ENCODE data around the gene ADH7. TPM values are rescaled to one million over a fixed set of nuclear protein-coding genes. Genes with fewer than 3 reads are reported as not detected.

ADH7 gene
- total and polyA plus RNA-seq, 2 of the 8 experiments (the other 6 are each of a cell fraction or from before 2014, with no cell fraction given) = not detected

DNA sequence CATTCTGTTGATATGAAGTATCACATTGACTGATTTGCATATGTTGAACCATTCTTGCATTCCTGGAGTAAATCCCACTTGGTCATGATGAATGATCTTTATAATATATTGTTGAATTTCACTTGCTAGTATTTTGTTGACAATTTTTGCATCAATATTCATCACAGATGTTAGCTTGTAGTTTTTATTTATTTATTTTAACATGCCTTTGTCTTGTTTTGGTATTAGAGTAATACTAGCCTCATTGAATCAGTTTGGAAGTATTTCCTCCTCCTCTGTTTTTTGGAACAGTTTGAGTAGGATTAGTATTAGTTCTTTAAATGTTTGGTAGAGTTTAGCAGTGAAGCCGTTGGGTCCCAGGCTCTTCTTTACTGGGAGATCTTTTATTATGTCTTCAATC lies 68.7 kb downstream of the ADH7 start:
- POLR2A ChIA-PET (ENCODE audit: partially characterized antibody) = no interaction called here
- Histone ChIP-seq H2AK5ac (ENCODE audit: low read depth, low read length) (no peak overlapping the region), H2AFZ (ENCODE audit: low read length) (no peak overlapping the region), H3K4me1 (replicated peaks in 1 of 4; ENCODE audit: control insufficient read depth in 3 of 4, insufficient read depth in 4 of 4, low read length in 3 of 4) (no peaks in the 10 kb centered on the region), H3K79me2 (ENCODE audit: control insufficient read depth in 1 of 2, insufficient read depth in 2 of 2, low read length in 2 of 2) (no peaks in the 10 kb centered on the region), H3K9ac (replicated peaks in 1 of 4; ENCODE audit: extremely low read depth in 1 of 4, low read depth in 3 of 4, low read length in 3 of 4) (no peak overlapping the region), H3K27ac (ENCODE audit: low read depth, low read length) (no peak overlapping the region), H2BK20ac (ENCODE audit: low read length) (no peak overlapping the region), H2BK5ac (ENCODE audit: low read depth, low read length) (no peak overlapping the region), H3K23ac (ENCODE audit: insufficient read length) (no peak overlapping the region), H4K20me1 (replicated peaks in 1 of 2; ENCODE audit: control insufficient read depth in 1 of 2, insufficient read depth in 2 of 2, low read length in 2 of 2) (no peaks in the 10 kb centered on the region), H3K9me3 (ENCODE audit: insufficient read depth in 2 of 2, low read depth in 1 of 2, low read length in 1 of 2) (no peaks in the 10 kb centered on the region), H3K4me2 (ENCODE audit: insufficient read depth in 1 of 2, low read depth in 2 of 2, low read length in 2 of 2) (no peak overlapping the region), H3K36me3 (ENCODE audit: control insufficient read depth in 2 of 4, insufficient read depth in 4 of 4, low read length in 3 of 4) (no peaks in the 10 kb centered on the region), H2BK15ac (ENCODE audit: low read length) (no peak overlapping the region), H3K23me2 (ENCODE audit: low read depth, low read length) (no peaks in the 10 kb centered on the region), H3K4ac (replicated peaks; ENCODE audit: insufficient read length, low read depth, low read length) (no peak overlapping the region), H4K91ac (replicated peaks; ENCODE audit: insufficient read length, low read length) (no peak overlapping the region), H4K5ac (ENCODE audit: insufficient read length, low read depth, low read length) (no peak overlapping the region), H2BK12ac (ENCODE audit: low read depth, low read length) (no peak overlapping the region), H3K14ac (ENCODE audit: insufficient read length) (no peak overlapping the region), H3K4me3 (ENCODE audit: extremely low read depth in 1 of 4, insufficient read depth in 2 of 4, low read depth in 3 of 4, low read length in 4 of 4) (no peak overlapping the region), H2BK120ac (replicated peaks; ENCODE audit: low read depth, low read length) (no peak overlapping the region), H4K8ac (ENCODE audit: extremely low read depth, insufficient read depth, low read length) (no peak overlapping the region), H3K79me1 (ENCODE audit: low read depth, low read length) (no peaks in the 10 kb centered on the region), H3K27me3 (replicated peaks in 1 of 4; ENCODE audit: control insufficient read depth in 3 of 4, extremely low read depth in 1 of 4, insufficient read depth in 3 of 4, low read length in 3 of 4) (no peaks in the 10 kb centered on the region), H3K56ac (replicated peaks; ENCODE audit: insufficient read length, low read depth, low read length) (no peak overlapping the region), H3K18ac (ENCODE audit: extremely low read depth, low read length) (no peak overlapping the region)
- FAIRE-seq (no peak), DNase-seq (ENCODE audit: low read depth in 1 of 2, low spot score in 2 of 2) (no peak)
- TF ChIP-seq CBX5 (IDR thresholded peaks at IDR 0.05; ENCODE audit: low read depth, low read length) (no peak), CHD2 (IDR thresholded peaks at IDR 0.05; ENCODE audit: low read length) (no peak), RBBP5 (IDR thresholded peaks at IDR 0.05; ENCODE audit: borderline replicate concordance, low read depth, low read length) (no peak), ASH2L (IDR thresholded peaks at IDR 0.05; ENCODE audit: low read length) (no peak), CEBPB (IDR thresholded peaks at IDR 0.05; ENCODE audit: low read depth, low read length) (no peak), SAP30 (IDR thresholded peaks at IDR 0.05; ENCODE audit: insufficient read depth, insufficient replicate concordance, low read length) (no peak), POLR2A (IDR thresholded peaks at IDR 0.05; ENCODE audit: control extremely low read depth in 1 of 2, low read depth in 2 of 2, low read length in 2 of 2) (no peak), JUND (IDR thresholded peaks at IDR 0.05; ENCODE audit: low read length) (no peak)
- TF ChIP-seq, protein P1, sequence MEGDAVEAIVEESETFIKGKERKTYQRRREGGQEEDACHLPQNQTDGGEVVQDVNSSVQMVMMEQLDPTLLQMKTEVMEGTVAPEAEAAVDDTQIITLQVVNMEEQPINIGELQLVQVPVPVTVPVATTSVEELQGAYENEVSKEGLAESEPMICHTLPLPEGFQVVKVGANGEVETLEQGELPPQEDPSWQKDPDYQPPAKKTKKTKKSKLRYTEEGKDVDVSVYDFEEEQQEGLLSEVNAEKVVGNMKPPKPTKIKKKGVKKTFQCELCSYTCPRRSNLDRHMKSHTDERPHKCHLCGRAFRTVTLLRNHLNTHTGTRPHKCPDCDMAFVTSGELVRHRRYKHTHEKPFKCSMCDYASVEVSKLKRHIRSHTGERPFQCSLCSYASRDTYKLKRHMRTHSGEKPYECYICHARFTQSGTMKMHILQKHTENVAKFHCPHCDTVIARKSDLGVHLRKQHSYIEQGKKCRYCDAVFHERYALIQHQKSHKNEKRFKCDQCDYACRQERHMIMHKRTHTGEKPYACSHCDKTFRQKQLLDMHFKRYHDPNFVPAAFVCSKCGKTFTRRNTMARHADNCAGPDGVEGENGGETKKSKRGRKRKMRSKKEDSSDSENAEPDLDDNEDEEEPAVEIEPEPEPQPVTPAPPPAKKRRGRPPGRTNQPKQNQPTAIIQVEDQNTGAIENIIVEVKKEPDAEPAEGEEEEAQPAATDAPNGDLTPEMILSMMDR (IDR thresholded peaks at IDR 0.05; ENCODE audit: control extremely low read depth in 1 of 3, insufficient read depth in 1 of 3, low read depth in 1 of 3, low read length in 3 of 3) = no peak
- CTCF ChIA-PET (ENCODE audit: partially characterized antibody) = no interaction called here
- 86% methylated on average over 1 of the region's 1 CpG; no CpG with 5 or more reads in 1 of the 2 experiments for WGBS, 2 experiments (ENCODE audit: extremely low coverage in 1 of 2, insufficient coverage in 1 of 2, insufficient read length in 1 of 2, insufficient replicate concordance in 2 of 2, low coverage in 1 of 2, low lambda C conversion rate in 2 of 2, missing lambda C conversion rate in 1 of 2)

All from H1 (cell line).